ENCODE results near the gene DHRS12. TPM values are rescaled to one million over a fixed set of nuclear protein-coding genes. Genes with fewer than 3 reads are reported as not detected.
A peak's percentile ranks its signal among the peaks of the same experiment; 100 is the strongest.

DHRS12 gene
- total and polyA plus RNA-seq, 8 donors: 11.7 to 20.2 (median 14.9) TPM

GRCh38 chr13:51765142-51765515 is 38.8 kb downstream of the DHRS12 start:
- Histone ChIP-seq H3K27ac (peak overlapping the region; percentile 55 to 76), H3K4me3 (no peak overlapping the region), H3K27me3 (no peaks in the 10 kb centered on the region), H3K36me3 (peaks cover 0 to 48% of the 10 kb centered on the region in 2 donors), H3K9me3 (no peaks in the 10 kb centered on the region), H3K4me1 (peaks cover 10 to 16% of the 10 kb centered on the region in 2 donors)
- ATAC-seq (no peak), DNase-seq (no peak)
- TF ChIP-seq CTCF (IDR thresholded peaks at IDR 0.05): no peak
- intact Hi-C loops (cut with DNase I): no loop called here

GRCh38 chr13:51764184-51765141 is 39.5 kb downstream of the DHRS12 start:
- intact Hi-C loops (cut with DNase I): no loop called here
- peak overlapping the region; percentile 55 to 76 for H3K27ac ChIP-seq
- ATAC-seq: peak; percentile 85
- DNase-seq: peak in 3 of 4 donors; percentile 19 to 75 (median 65)
- H3K36me3 ChIP-seq: peaks cover 0 to 55% of the 10 kb centered on the region in 2 donors
- no peaks in the 10 kb centered on the region for H3K27me3 ChIP-seq
- no peaks in the 10 kb centered on the region for H3K9me3 ChIP-seq
- peaks cover 10 to 16% of the 10 kb centered on the region in 2 donors for H3K4me1 ChIP-seq
- H3K4me3 ChIP-seq: no peak overlapping the region
- TF ChIP-seq CTCF (IDR thresholded peaks at IDR 0.05): no peak

GRCh38 chr13:51763486-51763885 is 40.5 kb downstream of the DHRS12 start:
- H3K4me1 ChIP-seq: peaks cover 10 to 16% of the 10 kb centered on the region in 2 donors
- H3K9me3 ChIP-seq: no peaks in the 10 kb centered on the region
- no peak overlapping the region for H3K27ac ChIP-seq
- H3K4me3 ChIP-seq: no peak overlapping the region
- intact Hi-C loops (cut with DNase I): no loop called here
- no peaks in the 10 kb centered on the region for H3K27me3 ChIP-seq
- DNase-seq: no peak
- no peak for ATAC-seq
- no peak for TF ChIP-seq CTCF (IDR thresholded peaks at IDR 0.05)
- peaks cover 0 to 65% of the 10 kb centered on the region in 2 donors for H3K36me3 ChIP-seq

- no peak for ATAC-seq
These were observed 42.2 kb downstream of the DHRS12 start for GRCh38 chr13:51761643-51762350.

More at GRCh38 chr13:51761643-51762350, 42.2 kb downstream of the DHRS12 start:
- Histone ChIP-seq H3K36me3 (peaks cover 0 to 68% of the 10 kb centered on the region in 2 donors), H3K4me3 (no peak overlapping the region), H3K9me3 (no peaks in the 10 kb centered on the region), H3K27me3 (no peaks in the 10 kb centered on the region), H3K4me1 (peaks cover 10 to 16% of the 10 kb centered on the region in 2 donors), H3K27ac (no peak overlapping the region)
- intact Hi-C loops (cut with DNase I): no loop called here
- no peak for TF ChIP-seq CTCF (IDR thresholded peaks at IDR 0.05)
- no peak for DNase-seq
